Panc1 (cell line): ENCODE measurements around the gene LRMDA.

Source experiments
- POLR2AphosphoS5 ChIP-seq: IDR thresholded peaks from 2 replicates; pipeline ENCODE4 v1.6.1; 2012; ENCODE audit warnings: mild to moderate bottlenecking, low read depth, low read length, moderate library complexity
- SIN3A ChIP-seq: IDR thresholded peaks from 2 replicates; pipeline ENCODE4 v1.6.1; 2012; ENCODE audit warnings: low read depth, mild to moderate bottlenecking, low read length, moderate library complexity, borderline replicate concordance; ENCODE audit not compliant: insufficient read depth
- TF ChIP-seq, protein P1 (sequence below): fragments of 450-650 bp; IDR thresholded peaks from 2 replicates; pipeline ENCODE4 v1.5.1; 2017; ENCODE audit warnings: mild to moderate bottlenecking
- TF ChIP-seq, protein P2 (sequence below), 2 experiments: IDR thresholded peaks; 2 replicates each; pipeline ENCODE4 v1.6.1; 2011 to 2012; ENCODE audit warnings: low read depth in 2 of 2, control low read depth in 1 of 2, low read length in 1 of 2, mild to moderate bottlenecking in 1 of 2, moderate library complexity in 1 of 2; ENCODE audit not compliant: insufficient read depth in 1 of 2

DNA sequence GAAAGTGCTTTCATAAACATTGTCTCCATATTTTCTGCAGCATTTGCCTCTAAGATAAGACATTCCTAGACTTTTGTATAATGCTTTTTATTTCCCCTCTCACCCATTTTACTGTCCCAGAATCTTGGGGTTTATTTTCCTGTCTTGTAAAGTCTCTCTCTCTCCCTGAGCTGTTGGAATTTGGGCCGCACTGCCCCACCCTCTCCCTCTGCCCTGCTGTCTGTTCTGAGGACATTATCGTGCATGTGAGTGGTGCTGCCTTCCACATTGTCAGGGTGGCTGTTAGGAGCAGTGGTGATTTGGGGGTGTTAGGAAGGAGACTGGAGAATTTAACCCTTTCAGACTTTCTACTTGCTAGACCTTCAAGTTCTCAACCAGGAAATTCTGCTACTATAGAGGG lies 16.7 kb downstream of the LRMDA start:
- TF ChIP-seq POLR2AphosphoS5, result no peak
- TF ChIP-seq SIN3A, result no peak
- TF ChIP-seq, protein P1, sequence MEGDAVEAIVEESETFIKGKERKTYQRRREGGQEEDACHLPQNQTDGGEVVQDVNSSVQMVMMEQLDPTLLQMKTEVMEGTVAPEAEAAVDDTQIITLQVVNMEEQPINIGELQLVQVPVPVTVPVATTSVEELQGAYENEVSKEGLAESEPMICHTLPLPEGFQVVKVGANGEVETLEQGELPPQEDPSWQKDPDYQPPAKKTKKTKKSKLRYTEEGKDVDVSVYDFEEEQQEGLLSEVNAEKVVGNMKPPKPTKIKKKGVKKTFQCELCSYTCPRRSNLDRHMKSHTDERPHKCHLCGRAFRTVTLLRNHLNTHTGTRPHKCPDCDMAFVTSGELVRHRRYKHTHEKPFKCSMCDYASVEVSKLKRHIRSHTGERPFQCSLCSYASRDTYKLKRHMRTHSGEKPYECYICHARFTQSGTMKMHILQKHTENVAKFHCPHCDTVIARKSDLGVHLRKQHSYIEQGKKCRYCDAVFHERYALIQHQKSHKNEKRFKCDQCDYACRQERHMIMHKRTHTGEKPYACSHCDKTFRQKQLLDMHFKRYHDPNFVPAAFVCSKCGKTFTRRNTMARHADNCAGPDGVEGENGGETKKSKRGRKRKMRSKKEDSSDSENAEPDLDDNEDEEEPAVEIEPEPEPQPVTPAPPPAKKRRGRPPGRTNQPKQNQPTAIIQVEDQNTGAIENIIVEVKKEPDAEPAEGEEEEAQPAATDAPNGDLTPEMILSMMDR, result no peak
- TF ChIP-seq, protein P2, sequence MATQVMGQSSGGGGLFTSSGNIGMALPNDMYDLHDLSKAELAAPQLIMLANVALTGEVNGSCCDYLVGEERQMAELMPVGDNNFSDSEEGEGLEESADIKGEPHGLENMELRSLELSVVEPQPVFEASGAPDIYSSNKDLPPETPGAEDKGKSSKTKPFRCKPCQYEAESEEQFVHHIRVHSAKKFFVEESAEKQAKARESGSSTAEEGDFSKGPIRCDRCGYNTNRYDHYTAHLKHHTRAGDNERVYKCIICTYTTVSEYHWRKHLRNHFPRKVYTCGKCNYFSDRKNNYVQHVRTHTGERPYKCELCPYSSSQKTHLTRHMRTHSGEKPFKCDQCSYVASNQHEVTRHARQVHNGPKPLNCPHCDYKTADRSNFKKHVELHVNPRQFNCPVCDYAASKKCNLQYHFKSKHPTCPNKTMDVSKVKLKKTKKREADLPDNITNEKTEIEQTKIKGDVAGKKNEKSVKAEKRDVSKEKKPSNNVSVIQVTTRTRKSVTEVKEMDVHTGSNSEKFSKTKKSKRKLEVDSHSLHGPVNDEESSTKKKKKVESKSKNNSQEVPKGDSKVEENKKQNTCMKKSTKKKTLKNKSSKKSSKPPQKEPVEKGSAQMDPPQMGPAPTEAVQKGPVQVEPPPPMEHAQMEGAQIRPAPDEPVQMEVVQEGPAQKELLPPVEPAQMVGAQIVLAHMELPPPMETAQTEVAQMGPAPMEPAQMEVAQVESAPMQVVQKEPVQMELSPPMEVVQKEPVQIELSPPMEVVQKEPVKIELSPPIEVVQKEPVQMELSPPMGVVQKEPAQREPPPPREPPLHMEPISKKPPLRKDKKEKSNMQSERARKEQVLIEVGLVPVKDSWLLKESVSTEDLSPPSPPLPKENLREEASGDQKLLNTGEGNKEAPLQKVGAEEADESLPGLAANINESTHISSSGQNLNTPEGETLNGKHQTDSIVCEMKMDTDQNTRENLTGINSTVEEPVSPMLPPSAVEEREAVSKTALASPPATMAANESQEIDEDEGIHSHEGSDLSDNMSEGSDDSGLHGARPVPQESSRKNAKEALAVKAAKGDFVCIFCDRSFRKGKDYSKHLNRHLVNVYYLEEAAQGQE (IDR thresholded peaks at IDR 0.05; ENCODE audit: insufficient read depth in 1 of 2, low read depth in 2 of 2, low read length in 1 of 2), result no peak
